BJ (cell line): ENCODE results near the gene PLD5. TPM values are rescaled to one million over a fixed set of nuclear protein-coding genes. Genes with fewer than 3 reads are reported as not detected.

Source experiments
- CTCF ChIA-PET: fragments of 350-600 bp; formaldehyde crosslinking; extraction: SDS; loops from one replicate; lab custom pipeline; 2021; ENCODE audit warnings: antibody characterized with exemption, inconsistent platforms; lab: Yijun Ruan, JAX
- POLR2A ChIA-PET: fragments of 300-600 bp; sonication (Branson Sonifier 250); formaldehyde crosslinking; extraction: SDS; loops from one replicate; lab custom pipeline; 2021; ENCODE audit warnings: antibody characterized with exemption; lab: Charles Lee
- DNase-seq: peaks from one replicate; pipeline ENCODE4 v3.0.0-alpha.2; 2011; ENCODE audit warnings: low read depth
- H3K27me3 ChIP-seq: 2 replicates; pipeline ENCODE4 v1.6.0; 2011; ENCODE audit warnings: low read length; ENCODE audit not compliant: control insufficient read depth, insufficient read depth
- H3K36me3 ChIP-seq: 2 replicates; pipeline ENCODE4 v1.5.1; 2011; ENCODE audit warnings: low read length; ENCODE audit not compliant: control insufficient read depth, insufficient read depth
- H3K4me3 ChIP-seq: 2 replicates; pipeline ENCODE4 v1.5.1; 2011; ENCODE audit warnings: low read depth, mild to moderate bottlenecking, control low read depth, low read length
- CTCF ChIP-seq: IDR thresholded peaks from 2 replicates; pipeline ENCODE4 v1.5.1; 2011; ENCODE audit warnings: low read depth, mild to moderate bottlenecking, control low read depth, inconsistent platforms, low read length, moderate library complexity; ENCODE audit not compliant: insufficient read depth
- polyA plus RNA-seq: library from polyadenylated mRNA; depleted of rRNA; stranded (reverse); fragments of >200 nt; gene quantifications from 2 replicates; pipeline ENCODE4 v1.2.3, GENCODE V29; 2011

The PLD5 gene
- polyA plus RNA-seq, 1 experiment: not detected

GRCh38 chr1:242506724-242507123 lies 17.8 kb downstream of the PLD5 start:
- no peak for TF ChIP-seq CTCF
- Histone ChIP-seq H3K4me3 (no peak overlapping the region), H3K36me3 (no peaks in the 10 kb centered on the region), H3K27me3 (no peaks in the 10 kb centered on the region)
- ChIA-PET CTCF (no interaction called here), POLR2A (no interaction called here)
- DNase-seq: no peak

- Histone ChIP-seq H3K27me3 (no peaks in the 10 kb centered on the region), H3K36me3 (no peaks in the 10 kb centered on the region), H3K4me3 (no peak overlapping the region)
- no peak for TF ChIP-seq CTCF
- DNase-seq: no peak
- POLR2A ChIA-PET: no interaction called here
- CTCF ChIA-PET: no interaction called here
These were observed 35.0 kb downstream of the PLD5 start for GRCh38 chr1:242489545-242489944.

- ChIA-PET CTCF (interaction anchor here (0.7 kb wide), 1 partner anchor 11 kb away, joined by 3 read pairs; no protein-coding TSS in a partner anchor), POLR2A (no interaction called here)
- Histone ChIP-seq H3K36me3 (no peaks in the 10 kb centered on the region), H3K4me3 (no peak overlapping the region), H3K27me3 (no peaks in the 10 kb centered on the region)
- TF ChIP-seq CTCF: no peak
- DNase-seq: no peak
These were observed 46.6 kb downstream of the PLD5 start for GRCh38 chr1:242477944-242478343.

GRCh38 chr1:242470774-242471173 lies 53.7 kb downstream of the PLD5 start:
- POLR2A ChIA-PET: no interaction called here
- CTCF ChIA-PET: interaction anchor here (2.8 kb wide), 1 partner anchor 16 kb away, joined by 12 read pairs; no protein-coding TSS in a partner anchor
- Histone ChIP-seq H3K36me3 (no peaks in the 10 kb centered on the region), H3K27me3 (no peaks in the 10 kb centered on the region), H3K4me3 (no peak overlapping the region)
- TF ChIP-seq CTCF: no peak
- no peak for DNase-seq

- ChIA-PET POLR2A (no interaction called here), CTCF (interaction anchor here (0.9 to 2.8 kb wide), 5 partner anchors 14 to 1831 kb away, joined by 3 to 12 read pairs (median 4); no protein-coding TSS in a partner anchor)
- Histone ChIP-seq H3K4me3 (no peak overlapping the region), H3K27me3 (no peaks in the 10 kb centered on the region), H3K36me3 (no peaks in the 10 kb centered on the region)
- no peak for DNase-seq
- TF ChIP-seq CTCF: no peak
These were observed 55.7 kb downstream of the PLD5 start for GRCh38 chr1:242468784-242469183.
